Left renal pelvis (tissue), 4 donors: ENCODE data around the gene MTA2. TPM values are rescaled to one million over a fixed set of nuclear protein-coding genes. Genes with fewer than 3 reads are reported as not detected.

ENCODE experiments used
- DNase-seq, 4 donors: peaks; one replicate each; pipeline ENCODE4 v3.0.0-alpha.2; 2013; ENCODE audit warnings: low read depth in 4 of 4, low spot score in 3 of 4
- polyA plus RNA-seq, 4 donors: library from polyadenylated mRNA; unstranded; fragments of 120-200 nt; gene quantifications; one replicate each; pipeline ENCODE4 v1.2.1, GENCODE V29; 2013; ENCODE audit not compliant: insufficient read length in 4 of 4

MTA2 gene
- polyA plus RNA-seq, 4 donors = 83.7 to 106 (median 94.6) TPM

- DNase-seq = no peak
Observed at GRCh38 chr11:62613291-62613778, 11.7 kb upstream of the MTA2 start.

DNA sequence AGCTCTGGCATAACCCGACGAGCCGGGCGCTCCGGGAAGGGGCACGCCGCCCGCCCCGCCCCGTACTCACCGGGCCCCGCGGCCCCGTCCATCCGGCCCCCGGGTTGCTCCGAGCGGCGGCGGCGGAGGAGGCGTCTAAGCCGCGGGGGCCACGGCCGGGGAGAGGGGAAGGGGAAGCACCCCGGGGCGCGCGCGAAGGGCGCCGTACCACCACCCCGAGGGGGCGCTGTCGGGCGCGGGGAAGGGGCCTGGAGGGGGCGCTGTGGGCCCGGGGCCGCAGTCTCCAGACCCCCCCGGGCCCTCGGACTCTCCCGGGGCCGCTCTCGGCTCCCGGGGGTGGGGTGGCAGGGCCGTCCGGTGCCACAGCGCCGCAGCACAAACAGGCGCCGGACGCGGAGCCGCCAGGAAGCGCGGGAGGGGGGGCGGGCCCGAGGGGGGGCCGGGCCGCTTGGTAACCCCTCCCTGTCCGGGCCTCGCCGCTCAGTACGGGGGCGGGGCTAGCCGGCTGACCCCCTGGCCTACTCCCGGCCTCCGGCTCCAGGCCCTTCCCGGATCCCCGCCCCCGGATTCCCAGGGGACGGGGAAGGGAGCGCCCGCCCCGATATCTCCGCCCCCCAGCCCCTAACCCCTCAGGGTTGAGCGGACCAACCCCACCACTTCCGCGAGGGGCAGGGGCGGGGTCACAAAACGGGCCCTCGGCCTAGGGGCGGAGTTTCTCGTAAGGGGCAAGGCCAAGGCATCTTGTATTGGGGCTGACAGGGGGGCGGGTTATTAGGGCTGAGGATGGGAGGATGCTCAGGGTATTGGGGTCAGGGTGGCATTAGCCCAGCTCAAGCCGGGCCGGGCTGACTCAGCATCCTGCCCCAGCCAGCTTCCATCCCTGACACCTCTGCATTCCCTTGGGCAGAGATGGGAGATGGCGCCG is 11.0 kb upstream of the MTA2 start, which contains the start of the genes EML3 and ROM1:
TSS of gene EML3 (minus strand) at position 410 of the 925 bp plus-strand sequence. CDS start at position 92, 318 bp downstream.
TSS of gene ROM1 (plus strand) at position 892 of the 925 bp plus-strand sequence. CDS start at position 917, 25 bp downstream.
- no peak for DNase-seq

DNA sequence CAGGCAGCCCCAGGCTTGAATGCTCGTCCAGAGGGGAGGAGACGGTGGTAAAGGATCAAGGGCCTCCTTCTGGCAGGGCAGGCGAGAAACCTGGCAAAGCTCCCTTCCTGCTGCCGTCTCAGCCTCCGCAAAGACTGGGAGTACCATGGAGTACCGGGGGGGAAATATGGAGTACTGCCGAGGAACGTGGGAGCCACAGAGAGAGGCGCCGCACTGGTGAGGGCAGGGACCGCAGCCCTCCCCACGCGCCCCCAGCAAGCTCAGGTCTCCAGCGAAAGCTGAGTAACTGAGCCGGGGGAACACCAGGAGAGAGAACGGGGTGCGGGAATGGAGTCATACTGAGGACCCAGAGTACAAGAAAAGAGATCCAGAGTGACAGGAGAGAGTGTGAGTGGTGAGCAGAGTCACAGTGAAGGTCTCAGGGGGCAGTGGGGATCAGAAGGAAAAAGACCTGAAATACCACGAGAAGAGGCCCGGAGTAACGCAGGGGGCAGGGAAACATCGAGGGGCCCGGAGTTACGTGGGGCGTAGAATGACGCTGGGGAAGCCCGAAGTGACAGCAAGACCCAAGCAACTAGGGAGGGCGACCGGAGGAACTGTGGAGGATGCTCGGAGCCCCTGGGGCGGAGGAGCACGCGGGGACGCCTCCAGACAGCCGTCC is 10.2 kb upstream of the MTA2 start:
- no peak for DNase-seq

DNA sequence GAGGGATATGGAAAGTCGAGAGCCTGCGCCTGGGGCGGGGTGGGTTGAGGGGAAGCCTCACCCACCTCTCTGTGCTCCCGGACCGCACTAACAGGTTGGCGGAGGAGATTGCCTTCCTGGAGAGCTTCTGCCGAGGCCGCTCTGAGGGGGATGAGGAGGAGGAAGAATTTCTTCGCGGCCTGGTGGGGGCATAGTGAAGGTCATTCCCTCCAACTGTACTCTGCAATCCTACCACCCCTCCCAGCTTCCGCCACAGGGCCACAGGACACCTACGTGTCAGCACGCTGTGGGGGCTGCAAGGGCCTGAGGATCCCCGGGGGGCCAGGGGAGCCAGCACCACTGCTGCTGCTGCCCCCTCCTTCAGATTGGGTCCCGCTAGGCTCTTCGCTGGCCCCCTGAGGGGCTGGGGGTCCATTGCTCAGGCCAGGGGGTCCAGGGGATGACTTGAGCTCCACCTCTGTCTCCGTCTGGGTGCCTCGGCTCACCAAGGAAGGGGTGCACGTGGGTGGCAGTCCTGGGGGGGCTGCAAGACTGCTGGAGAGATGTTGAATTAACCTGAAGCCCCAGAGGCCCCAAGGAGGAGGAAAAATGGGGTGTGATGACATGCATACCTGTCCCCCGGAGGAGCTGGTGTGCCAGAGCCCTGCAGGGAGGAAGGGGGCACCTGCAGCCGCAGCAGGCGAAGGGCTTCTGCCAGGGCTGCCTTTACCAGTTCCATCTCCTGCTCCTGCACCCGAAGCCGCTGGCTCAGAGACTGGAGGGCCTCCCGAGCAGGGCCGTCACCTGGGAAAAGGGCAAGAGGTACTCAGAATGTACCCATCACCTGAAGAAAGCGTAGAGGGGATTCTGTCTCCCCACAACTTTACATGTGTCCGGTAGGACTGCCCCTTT is 9.4 kb upstream of the MTA2 start:
- no peak for DNase-seq

DNA sequence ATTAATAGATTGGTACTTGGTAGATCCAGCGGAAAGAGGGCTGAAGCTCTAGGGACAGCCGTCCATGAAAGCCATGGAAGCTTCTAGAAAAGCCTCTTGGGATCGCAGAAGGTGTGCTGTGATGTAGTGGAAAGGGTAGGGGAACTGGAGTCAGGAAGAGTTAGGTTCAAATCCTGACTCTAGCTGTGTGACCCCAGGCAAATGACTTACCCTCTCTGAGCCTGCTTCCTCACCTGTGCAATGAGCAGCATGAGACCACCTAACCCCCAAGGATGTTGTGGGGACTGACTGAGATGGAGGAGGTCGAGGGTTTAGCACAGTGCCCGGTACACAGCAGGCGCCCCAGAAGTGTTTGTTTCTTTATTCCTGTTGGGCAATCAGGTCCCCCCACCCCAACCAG is 8.7 kb upstream of the MTA2 start:
- DNase-seq = no peak

GRCh38 chr11:62608776-62609175 is 7.1 kb upstream of the MTA2 start:
- no peak for DNase-seq

- no peak for DNase-seq
Observed at GRCh38 chr11:62607714-62608113, 6.0 kb upstream of the MTA2 start.

GRCh38 chr11:62605902-62606301 is 4.2 kb upstream of the MTA2 start:
- DNase-seq = no peak

DNA sequence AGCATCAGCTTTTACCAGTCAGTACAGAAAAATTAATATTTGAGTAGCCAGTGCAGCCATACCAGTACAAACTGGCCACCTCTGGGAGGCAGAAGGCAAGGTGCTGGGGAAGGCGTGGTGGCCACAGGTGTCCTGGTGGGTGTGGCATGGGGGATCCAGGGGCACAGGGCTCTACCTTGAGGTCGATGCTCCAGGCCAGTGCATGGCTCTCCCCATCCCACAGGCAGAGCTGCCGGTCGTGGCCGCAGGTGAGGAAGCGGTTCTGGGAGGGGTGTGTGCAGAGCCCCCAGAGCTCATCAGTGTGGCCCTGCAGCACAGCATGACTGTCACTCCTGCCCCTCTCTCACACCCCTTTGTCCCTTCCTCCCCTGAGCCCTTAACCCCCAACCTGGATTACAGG is 3.8 kb upstream of the MTA2 start:
- no peak for DNase-seq

- DNase-seq = no peak
Observed at GRCh38 chr11:62604460-62605120, 2.9 kb upstream of the MTA2 start.

DNA sequence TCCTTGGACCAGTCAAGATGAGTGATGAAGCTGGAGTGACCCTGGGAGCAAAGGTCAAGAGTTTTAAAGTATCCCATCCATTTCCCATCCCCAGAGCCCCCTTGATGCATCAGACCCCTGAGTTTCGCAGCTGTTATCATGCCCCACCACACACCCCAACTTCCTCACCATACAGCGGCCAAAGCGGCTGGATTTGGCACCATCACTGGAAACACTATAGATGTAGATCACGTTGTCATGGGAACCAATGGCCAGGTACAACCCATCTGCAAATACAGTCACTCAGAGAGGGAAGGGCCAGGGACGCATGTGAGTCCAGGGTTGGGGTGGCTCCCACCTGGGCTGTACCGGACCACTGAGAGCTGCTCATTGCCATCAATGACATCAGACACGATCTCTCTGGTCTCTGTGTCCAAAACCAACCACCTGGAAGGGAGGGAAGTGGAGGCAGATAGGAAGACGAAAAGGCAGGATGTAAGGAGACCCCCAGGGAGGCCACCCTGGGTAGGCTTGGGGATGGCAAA is 2.2 kb upstream of the MTA2 start:
- no peak for DNase-seq

- DNase-seq = no peak
Observed at GRCh38 chr11:62603072-62603408, 1.4 kb upstream of the MTA2 start.

GRCh38 chr11:62602141-62603071 is 741 bp upstream of the MTA2 start:
- DNase-seq = no peak

- no peak for DNase-seq
Observed at GRCh38 chr11:62601122-62601371, 618 bp downstream of the MTA2 start.

GRCh38 chr11:62600367-62601121 is 1.1 kb downstream of the MTA2 start:
- DNase-seq = no peak

- DNase-seq = no peak
Observed at GRCh38 chr11:62599901-62600300, 1.8 kb downstream of the MTA2 start.

DNA sequence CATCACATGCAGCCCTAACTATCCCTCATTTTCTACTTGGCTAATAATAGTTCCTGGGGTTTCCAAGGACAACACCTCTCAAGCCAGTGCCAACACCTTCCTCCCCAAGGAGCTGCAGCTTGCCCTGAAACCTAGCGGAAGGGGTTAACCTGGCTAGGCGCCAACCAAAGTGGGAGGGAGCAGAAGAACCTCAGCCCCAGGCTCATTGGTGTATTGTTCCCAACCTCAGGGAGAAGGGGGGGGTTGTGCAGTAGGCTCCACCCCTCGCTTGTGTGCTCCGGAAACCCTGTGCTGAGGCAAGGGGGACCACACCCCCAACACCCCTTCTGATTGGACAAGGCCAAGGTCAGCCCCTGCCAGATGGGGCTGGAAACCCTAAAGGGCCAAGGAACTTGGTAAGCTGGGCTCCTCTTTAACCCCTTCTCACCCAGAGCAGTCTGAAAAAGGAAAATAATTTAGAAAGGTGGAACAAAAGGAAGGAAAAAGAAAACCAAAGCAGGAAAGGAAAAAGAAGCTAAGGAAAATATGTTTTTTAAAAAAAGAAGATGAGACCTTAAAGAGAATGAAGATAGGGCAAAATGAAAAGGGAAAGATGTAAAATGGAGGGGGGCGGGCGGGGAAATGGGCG is 2.5 kb downstream of the MTA2 start:
- DNase-seq = peak; percentile 81 to 92 (median 86)

DNA sequence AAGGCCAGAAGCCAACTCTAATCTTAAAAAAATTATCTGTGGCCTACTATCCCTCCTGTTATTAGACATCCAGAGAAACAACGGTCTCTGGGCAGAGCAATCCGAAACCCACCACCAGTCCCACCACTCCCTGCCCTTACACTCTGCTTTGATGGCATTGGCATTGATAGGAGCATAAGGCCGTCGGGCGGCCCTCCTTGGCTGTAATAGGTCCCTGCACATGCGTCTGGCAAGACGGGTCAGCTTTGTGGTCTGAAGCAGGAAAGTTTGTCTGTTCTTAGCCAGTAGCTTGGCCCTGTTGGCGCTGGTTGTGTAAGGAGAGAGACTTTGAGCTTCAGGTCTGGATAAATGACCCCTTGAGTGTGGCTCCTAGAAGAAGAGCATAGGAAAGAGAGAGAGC is 6.5 kb downstream of the MTA2 start:
- no peak for DNase-seq
